ENCODE data around the gene NUDCD3.

DNA sequence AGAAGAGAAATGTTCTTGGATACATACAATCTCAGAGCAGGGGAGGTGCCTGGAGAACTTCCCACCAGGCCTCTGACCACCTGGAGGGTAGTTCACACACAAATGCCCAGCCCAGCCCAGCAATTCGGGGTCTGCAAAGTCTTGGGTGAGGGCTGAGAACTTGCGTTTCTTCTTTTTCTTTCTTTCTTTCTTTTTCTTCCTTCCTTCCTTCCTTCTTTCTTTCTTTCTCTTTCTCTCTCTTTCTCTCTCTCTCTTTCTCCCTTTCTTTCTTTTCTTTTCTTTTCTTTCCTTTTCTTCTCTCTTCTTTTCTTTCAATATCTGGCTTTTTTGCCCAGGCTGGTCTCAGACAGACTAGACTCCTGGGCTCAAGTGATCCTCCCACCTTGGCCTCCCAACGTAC lies 28.3 kb upstream of the NUDCD3 start:
- TF ChIP-seq POLR2A (IDR thresholded peaks at IDR 0.05), result no peak
- TF ChIP-seq, protein P1, sequence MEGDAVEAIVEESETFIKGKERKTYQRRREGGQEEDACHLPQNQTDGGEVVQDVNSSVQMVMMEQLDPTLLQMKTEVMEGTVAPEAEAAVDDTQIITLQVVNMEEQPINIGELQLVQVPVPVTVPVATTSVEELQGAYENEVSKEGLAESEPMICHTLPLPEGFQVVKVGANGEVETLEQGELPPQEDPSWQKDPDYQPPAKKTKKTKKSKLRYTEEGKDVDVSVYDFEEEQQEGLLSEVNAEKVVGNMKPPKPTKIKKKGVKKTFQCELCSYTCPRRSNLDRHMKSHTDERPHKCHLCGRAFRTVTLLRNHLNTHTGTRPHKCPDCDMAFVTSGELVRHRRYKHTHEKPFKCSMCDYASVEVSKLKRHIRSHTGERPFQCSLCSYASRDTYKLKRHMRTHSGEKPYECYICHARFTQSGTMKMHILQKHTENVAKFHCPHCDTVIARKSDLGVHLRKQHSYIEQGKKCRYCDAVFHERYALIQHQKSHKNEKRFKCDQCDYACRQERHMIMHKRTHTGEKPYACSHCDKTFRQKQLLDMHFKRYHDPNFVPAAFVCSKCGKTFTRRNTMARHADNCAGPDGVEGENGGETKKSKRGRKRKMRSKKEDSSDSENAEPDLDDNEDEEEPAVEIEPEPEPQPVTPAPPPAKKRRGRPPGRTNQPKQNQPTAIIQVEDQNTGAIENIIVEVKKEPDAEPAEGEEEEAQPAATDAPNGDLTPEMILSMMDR (IDR thresholded peaks at IDR 0.05), result no peak

Measured in gastroesophageal sphincter (tissue), 3 donors.